Stimulated activated CD8-positive, alpha-beta memory T cell treated with anti-CD3 and anti-CD28 coated beads, Interleukin-7, amount 100 ng/mL, for 1 hour (primary cell): ENCODE measurements around the gene R3HDML.

Experiments used
- DNase-seq, 2 donors: peaks; one replicate each; pipeline ENCODE4 v3.0.0-alpha.2; 2020; ENCODE audit warnings: low read depth in 2 of 2

The R3HDML gene

GRCh38 chr20:44364068-44364467, 27.2 kb downstream of the R3HDML start:
- no peak for DNase-seq

GRCh38 chr20:44364780-44365179, 27.9 kb downstream of the R3HDML start:
- DNase-seq: no peak

GRCh38 chr20:44367746-44368145, 30.9 kb downstream of the R3HDML start:
- no peak for DNase-seq

DNA sequence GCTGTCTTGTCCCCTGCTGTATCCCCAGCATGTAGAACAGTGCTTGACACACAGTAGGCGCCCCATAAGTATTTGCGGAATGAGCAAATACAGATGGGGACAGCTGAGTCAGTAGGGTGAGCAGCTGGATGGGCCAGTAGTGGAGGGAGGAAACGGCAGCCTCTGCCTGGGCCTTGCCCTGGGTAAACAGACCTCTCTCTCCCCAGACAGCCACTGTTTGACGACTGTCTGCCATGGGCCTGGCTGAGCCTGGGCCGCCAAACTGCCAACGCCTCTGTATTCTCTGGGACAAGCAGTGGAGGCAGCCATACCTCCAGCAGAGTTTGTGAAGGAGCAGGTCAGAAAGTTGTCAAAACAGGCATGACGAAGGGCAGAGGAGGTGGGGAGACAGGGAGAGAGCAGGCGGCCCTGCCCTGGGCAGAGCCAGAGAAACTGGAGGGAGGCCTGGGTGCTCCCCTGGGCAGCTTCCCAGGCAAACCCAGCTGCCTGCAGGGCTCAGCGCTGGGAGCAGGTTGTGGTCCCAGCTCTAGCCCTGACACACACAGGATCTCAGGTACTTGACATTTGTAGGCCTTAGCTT, 33.9 kb downstream of the R3HDML start:
- no peak for DNase-seq

DNA sequence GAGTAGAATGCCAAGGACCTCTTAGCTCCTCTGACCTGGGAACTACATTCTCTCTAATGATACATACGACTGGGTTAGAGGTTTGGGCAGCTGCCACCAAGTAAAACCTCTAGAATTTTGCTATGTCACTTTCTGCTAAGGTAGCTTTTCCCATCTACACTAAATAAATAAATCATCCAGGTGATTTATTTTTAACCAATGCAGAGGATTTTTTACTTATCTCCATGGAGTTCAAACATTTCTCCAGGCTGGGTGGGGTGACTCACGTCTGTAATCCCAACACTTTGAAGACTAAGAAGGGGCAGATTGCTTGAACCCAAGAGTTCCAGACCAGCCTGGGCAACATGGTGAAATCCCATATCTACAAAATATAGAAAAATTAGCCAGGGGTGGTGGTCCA, 45.8 kb downstream of the R3HDML start:
- no peak for DNase-seq

DNA sequence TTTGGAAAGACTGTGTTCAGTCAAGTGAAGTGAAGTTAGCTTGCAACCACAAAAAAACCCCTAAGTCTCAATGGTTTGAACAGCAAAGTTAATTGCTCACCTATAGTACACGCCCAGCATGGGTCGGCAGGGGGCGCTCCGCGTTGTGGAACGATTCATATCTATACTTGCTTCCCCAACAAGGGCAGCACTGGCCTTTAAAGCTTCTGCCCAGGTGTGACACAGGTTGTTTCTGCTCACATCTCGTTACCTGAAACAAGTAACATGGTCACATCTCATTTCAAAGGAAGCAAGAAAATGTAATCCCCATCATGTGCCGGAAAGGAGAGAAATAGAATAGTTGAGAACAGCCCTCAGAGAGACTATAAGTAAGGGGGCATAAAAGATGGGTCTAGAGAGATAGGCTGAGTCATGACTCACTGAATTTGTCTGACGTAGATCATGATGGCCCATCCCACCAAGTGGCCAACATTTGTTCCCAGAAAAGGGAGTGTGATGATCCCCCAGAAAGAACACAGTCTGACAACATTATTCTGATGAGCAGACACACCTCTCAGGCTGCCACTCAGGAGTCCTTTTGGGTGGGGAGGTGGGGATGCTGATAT, 47.7 kb downstream of the R3HDML start:
- peak; percentile 61 to 82 for DNase-seq

DNA sequence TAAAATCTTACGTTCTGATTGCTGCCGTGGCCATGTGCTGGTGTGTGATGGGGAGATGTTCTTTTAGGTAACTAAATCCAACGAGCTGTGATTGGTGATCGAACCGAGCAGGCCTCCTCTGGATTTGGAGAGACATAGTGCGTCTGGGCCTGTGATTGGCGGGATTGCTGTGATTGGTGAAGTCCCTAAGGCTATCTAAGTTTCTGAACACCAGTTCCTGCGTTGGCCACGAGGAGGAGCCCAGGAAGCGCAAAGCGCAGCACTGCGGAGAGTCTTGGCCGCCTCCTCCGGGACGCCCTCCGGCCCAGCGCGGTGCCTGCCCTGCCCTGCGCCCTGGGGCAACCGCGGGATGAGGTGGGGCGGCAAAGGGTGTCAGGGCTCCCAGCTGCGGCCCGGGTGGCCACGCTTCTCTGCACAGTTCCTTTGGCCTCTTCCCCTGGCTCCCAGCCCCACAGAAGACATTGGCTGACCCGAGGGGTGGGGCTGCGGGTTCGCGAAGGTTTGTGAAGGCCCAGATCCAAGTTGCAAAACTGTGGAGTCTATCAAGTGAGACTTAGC, 51.7 kb downstream of the R3HDML start:
- peak; percentile 22 to 35 for DNase-seq

GRCh38 chr20:44389871-44390270, 53.0 kb downstream of the R3HDML start:
- no peak for DNase-seq

DNA sequence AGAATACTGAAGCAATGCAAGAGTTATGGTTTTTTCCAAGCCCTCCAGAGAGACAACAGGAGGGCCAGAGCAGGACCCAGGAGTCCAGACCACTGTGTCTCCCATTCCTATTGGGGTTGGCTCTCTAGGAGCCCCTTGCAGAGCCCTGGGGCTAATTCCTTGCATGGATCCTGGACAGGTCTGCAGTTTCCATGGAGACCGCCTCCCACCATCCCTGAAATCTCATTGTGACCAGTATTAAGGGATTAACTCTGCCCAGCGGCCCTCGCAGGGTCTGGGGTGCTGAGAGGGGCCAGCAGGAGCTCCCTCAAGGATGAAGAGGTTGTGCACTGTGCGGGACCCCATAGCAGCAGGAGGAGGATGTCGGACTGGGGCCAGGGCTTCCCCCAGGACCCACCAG, 53.4 kb downstream of the R3HDML start:
- no peak for DNase-seq

- DNase-seq: no peak
These were observed 55.4 kb downstream of the R3HDML start for GRCh38 chr20:44392088-44392775.

DNA sequence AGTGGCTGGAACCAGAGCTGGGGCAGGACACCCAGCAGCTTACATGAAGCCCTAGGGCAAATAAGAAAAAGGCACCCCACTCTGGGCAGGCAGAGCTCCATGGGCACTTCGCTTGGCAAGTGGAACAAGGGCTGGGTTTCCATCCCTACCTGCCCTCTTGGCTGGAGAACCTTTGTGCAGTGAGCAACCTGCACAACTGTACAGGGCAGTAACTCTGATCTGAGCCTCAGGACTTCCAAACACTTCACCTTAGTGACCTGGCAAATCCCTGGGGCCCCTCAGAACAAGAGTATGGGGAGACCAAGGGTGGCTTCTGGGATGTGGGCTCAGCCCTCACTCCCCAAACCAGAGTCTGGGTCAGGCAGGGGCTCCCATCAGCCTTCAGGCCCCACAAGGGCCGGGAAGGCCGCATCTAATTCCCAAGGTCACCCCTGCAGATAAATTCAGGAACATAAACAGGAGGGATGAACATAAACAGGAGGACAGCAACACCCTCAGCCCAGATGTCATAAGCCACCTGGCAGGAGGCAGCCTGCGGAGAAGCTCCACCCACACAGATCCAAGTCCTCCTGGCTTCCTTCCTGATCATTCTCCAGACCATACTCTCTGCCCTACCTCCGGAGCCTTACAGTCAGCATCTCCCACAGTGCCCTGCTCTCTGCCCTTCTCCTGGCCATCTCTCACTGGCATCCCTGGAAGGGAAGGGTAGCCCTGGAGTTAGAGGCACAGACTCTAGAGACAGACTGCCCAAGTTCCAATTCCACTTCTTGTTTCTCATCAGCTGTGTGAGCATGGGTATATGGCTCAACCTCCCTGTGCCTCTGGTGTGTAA, 56.1 kb downstream of the R3HDML start:
- DNase-seq: no peak

- DNase-seq: no peak
These were observed 57.0 kb downstream of the R3HDML start for GRCh38 chr20:44393608-44394451.

DNA sequence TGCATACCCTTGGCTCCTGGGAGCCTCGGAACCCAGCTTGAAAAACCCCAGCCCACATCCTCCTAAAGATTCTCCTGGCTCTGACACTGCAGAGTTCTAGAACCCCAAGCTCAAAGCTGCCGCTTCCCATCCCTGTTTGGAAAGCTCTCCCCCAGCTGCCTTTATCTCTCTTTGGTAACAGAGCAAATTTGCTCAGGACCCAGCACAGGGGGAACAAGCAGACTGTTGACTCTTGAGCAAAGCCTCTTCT, 57.5 kb downstream of the R3HDML start:
- DNase-seq: no peak

GRCh38 chr20:44394702-44395460, 58.0 kb downstream of the R3HDML start:
- DNase-seq: no peak

DNA sequence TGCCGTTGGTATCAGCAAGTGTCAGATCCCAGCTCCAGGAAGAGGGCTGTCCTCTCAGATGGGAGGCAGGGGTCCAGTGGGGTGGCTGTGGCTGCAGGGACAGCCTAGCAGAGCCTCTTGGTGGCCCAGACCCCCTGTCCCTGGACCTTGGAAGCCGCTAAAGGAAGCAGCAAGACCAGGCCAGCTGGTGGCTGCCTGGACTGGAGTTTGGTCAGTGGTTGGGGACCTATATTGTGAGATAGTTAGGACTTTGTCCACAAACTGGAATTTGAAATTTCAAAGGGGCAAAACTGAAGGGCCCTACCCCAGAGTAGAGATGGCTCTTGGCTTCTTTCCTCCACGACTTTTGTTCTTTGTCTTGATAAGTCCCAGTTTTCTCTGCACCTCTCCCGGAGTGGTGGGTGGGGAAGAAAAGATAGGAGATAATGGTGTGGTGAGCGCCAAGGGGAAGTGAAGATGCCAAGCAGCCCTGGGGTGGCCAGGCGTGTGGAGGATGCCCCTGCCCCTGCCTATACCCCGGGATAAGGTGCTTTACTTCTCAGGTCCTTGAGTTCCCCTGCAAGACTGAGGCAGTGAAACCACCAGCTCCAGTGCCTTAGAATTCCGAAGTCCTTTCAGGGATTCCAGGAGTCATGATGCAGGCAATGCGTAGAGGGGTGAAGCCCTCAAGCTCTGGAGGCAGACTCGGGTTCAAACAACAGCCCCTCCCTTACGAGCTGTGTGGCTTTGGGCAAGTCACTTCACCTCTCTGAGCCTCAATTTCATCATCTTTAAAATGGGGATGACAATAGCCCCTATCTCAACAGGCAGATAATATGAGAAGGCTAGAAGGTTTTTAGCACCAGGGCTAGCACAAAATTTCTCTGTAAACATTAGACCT, 58.9 kb downstream of the R3HDML start:
- DNase-seq: no peak

DNA sequence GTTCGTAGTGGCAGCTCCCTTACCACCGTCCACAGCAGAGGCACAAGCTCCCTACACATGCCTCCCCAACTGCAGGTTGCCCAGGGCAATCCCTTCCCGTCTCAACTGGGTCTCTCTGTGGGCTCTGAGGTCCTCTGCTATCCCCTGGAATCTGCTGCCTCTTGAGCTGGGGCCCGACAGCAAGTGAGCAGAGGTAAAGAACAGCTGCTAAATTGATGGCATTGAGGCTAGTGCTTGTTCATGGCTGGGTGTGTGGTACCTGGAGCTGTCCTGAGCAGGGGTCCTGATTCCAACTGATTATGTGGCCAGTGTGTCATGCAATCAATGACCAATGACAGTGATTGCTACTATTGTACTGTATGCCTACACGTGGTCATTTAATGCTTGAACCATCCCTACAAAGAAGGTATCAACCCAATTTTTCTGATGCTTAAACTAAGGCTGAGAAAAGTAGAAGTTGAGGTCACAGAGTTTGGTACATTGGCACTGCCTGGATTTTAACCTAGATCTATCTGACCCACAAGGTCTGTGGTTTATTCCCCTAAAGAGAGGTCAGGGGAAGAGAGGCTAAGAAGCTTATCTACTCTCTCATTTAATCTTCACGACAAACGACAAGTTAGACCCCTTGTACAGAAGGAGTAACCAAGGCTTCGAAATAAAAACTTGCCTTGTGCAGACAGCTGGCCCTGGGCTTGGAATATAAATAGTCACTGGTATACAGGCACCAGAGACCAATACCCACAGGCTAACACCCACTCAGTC, 59.7 kb downstream of the R3HDML start:
- DNase-seq: no peak

GRCh38 chr20:44398335-44398734, 61.5 kb downstream of the R3HDML start:
- no peak for DNase-seq

DNA sequence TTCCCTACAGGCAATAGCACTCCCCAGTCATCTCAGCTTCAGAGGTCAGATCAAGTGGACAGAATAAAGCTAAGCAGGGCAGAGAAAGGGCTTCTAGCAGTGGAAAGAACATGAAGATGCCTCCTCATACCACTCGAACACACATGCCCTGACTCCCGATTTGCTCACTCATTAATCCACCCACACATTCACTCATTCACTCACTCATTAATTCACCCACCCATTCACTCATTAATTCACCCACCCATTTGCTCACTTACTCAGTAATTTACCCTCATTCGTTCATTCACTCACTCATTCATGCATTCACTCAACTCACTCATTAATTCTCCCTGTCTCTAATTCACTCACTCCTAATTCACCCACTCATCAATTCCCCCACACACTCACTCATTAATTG, 62.6 kb downstream of the R3HDML start:
- no peak for DNase-seq

- no peak for DNase-seq
These were observed 63.8 kb downstream of the R3HDML start for GRCh38 chr20:44400671-44400969.
